OCI-LY1 (cell line): ENCODE data around the gene GNS.
"Not testable (repeated sequence)": the region's sequence is repeated elsewhere in the genome, so short reads cannot be mapped to it uniquely, and the experiment has no call there.

Source experiments
- H2AFZ ChIP-seq: fragments of 200-600 bp; sonication (generic), shearing (Covaris generic); 2 replicates; pipeline ENCODE4 v1.6.0; 2014; ENCODE audit warnings: antibody characterized with exemption, mild to moderate bottlenecking, low read length
- H3F3A ChIP-seq: fragments of 200-600 bp; sonication (generic), shearing (Covaris generic); 2 replicates; pipeline ENCODE4 v1.6.0; 2014; ENCODE audit warnings: mild to moderate bottlenecking, antibody characterized with exemption, low read length, moderate library complexity; ENCODE audit not compliant: insufficient read depth
- H3K27ac ChIP-seq: fragments of 200-600 bp; sonication (generic); 2 replicates; pipeline ENCODE4 v1.5.1; 2014; ENCODE audit warnings: low read length, mixed run types, mild to moderate bottlenecking, low read depth; ENCODE audit not compliant: poor library complexity, severe bottlenecking
- H3K27me3 ChIP-seq: fragments of 200-600 bp; sonication (generic); 2 replicates; pipeline ENCODE4 v1.6.0; 2014; ENCODE audit warnings: antibody characterized with exemption, mild to moderate bottlenecking, low read length, moderate library complexity; ENCODE audit not compliant: insufficient read depth
- H3K36me3 ChIP-seq: fragments of 200-600 bp; sonication (generic); 2 replicates; pipeline ENCODE4 v1.6.1; 2014; ENCODE audit warnings: mild to moderate bottlenecking, antibody characterized with exemption, low read length, moderate library complexity, mixed read lengths; ENCODE audit not compliant: insufficient read depth
- H3K4me1 ChIP-seq: fragments of 200-600 bp; sonication (generic); 2 replicates; pipeline ENCODE4 v1.5.1; 2014; ENCODE audit warnings: mild to moderate bottlenecking, low read length, moderate library complexity; ENCODE audit not compliant: insufficient read depth, severe bottlenecking
- H3K4me2 ChIP-seq: fragments of 200-600 bp; sonication (generic), shearing (Covaris generic); 2 replicates; pipeline ENCODE4 v1.6.1; 2014; ENCODE audit warnings: low read length
- H3K4me3 ChIP-seq: fragments of 200-600 bp; sonication (generic); 2 replicates; pipeline ENCODE4 v1.5.1; 2014; ENCODE audit warnings: low read length, low read depth, mild to moderate bottlenecking, mixed read lengths; ENCODE audit not compliant: poor library complexity, severe bottlenecking
- H3K79me2 ChIP-seq: fragments of 200-600 bp; shearing (Covaris generic); 2 replicates; pipeline ENCODE4 v1.6.1; 2016; ENCODE audit warnings: mixed run types, low read length, mixed read lengths; ENCODE audit not compliant: insufficient read depth
- H3K9ac ChIP-seq: fragments of 200-600 bp; sonication (generic), shearing (Covaris generic); 2 replicates; pipeline ENCODE4 v1.6.1; 2014; ENCODE audit warnings: mild to moderate bottlenecking, low read length, mixed read lengths
- H3K9me2 ChIP-seq: fragments of 200-600 bp; sonication (generic), shearing (Covaris generic); 2 replicates; pipeline ENCODE4 v1.6.1; 2014; ENCODE audit warnings: low read depth, mild to moderate bottlenecking, low read length, mixed read lengths
- H3K9me3 ChIP-seq: fragments of 200-600 bp; shearing (Covaris generic); 2 replicates; pipeline ENCODE4 v1.6.1; 2014; ENCODE audit warnings: low read length, mixed read lengths
- H4K20me1 ChIP-seq: fragments of 200-600 bp; sonication (generic), shearing (Covaris generic); 2 replicates; pipeline ENCODE4 v1.6.0; 2016; ENCODE audit warnings: mild to moderate bottlenecking, low read length; ENCODE audit not compliant: insufficient read depth
- EZH2 ChIP-seq: fragments of 200-600 bp; sonication (generic), shearing (Covaris generic); IDR thresholded peaks from 2 replicates; pipeline ENCODE4 v1.8.0; 2017; ENCODE audit warnings: borderline replicate concordance, mixed run types, mild to moderate bottlenecking, antibody characterized with exemption, low read length, moderate library complexity, mixed read lengths
- TF ChIP-seq, protein P1 (sequence below): fragments of 200-600 bp; sonication (generic), shearing (Covaris generic); IDR thresholded peaks from 2 replicates; pipeline ENCODE4 v1.5.1; 2017; ENCODE audit warnings: mild to moderate bottlenecking, antibody characterized with exemption, low read length, moderate library complexity, mixed read lengths

GNS gene

DNA sequence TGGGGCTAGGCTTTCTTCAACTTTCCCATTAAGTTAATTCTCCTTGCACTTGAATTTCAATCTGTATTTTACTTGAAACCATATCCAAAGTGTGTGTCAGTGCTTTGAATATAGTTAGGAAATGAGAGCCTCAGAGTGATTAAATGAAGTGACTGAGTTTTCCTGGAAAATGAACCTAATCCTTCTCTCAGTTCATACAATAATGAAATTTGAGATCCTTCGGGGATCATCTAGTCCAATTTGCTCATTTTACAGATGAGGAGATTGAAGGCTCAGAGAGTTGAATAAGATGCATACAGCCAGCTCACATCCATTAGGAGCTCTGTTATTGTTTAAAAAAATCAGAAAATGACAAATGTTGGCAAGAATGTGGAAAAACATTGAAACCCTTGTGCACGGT, 47.0 kb upstream of the GNS start:
- Histone ChIP-seq H3K4me3 (no peak overlapping the region), H3K27ac (no peak overlapping the region), H3K9ac (no peak overlapping the region), H3K4me1 (no peaks in the 10 kb centered on the region), H4K20me1 (no peaks in the 10 kb centered on the region), H3K27me3 (no peaks in the 10 kb centered on the region), H2AFZ (no peak overlapping the region), H3K4me2 (no peak overlapping the region), H3F3A (no peaks in the 10 kb centered on the region), H3K9me3 (no peaks in the 10 kb centered on the region), H3K79me2 (no peaks in the 10 kb centered on the region), H3K36me3 (no peaks in the 10 kb centered on the region), H3K9me2 (no peaks in the 10 kb centered on the region)
- TF ChIP-seq EZH2: no peak
- TF ChIP-seq, protein P1, sequence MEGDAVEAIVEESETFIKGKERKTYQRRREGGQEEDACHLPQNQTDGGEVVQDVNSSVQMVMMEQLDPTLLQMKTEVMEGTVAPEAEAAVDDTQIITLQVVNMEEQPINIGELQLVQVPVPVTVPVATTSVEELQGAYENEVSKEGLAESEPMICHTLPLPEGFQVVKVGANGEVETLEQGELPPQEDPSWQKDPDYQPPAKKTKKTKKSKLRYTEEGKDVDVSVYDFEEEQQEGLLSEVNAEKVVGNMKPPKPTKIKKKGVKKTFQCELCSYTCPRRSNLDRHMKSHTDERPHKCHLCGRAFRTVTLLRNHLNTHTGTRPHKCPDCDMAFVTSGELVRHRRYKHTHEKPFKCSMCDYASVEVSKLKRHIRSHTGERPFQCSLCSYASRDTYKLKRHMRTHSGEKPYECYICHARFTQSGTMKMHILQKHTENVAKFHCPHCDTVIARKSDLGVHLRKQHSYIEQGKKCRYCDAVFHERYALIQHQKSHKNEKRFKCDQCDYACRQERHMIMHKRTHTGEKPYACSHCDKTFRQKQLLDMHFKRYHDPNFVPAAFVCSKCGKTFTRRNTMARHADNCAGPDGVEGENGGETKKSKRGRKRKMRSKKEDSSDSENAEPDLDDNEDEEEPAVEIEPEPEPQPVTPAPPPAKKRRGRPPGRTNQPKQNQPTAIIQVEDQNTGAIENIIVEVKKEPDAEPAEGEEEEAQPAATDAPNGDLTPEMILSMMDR: no peak

DNA sequence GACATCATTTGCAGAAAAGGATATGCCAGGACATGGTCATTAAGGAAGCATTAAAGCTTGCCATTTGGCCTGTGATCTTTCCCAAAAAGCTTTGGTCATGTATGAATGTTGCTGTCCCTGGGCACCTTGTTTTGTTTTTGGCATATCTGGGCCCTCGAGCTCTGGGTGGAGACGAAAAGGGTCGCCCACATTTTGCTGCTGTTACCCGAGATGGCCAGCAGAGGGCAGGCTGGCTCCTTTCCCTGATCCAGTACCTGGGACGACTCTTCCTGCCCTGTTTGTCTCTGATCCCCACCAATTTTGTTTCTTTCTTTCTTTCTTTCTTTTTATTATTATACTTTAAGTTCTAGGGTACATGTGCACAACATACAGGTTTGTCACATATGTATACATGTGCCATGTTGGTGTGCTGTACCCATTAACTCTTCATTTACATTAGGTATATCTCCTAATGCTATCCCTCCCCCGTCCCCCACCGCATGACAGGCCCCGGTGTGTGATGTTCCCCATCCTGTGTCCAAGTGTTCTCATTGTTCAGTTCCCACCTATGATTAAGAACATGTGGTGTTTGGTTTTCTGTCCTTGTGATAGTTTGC, 43.1 kb upstream of the GNS start:
- H3K4me1 ChIP-seq: not testable (repeated sequence)

DNA sequence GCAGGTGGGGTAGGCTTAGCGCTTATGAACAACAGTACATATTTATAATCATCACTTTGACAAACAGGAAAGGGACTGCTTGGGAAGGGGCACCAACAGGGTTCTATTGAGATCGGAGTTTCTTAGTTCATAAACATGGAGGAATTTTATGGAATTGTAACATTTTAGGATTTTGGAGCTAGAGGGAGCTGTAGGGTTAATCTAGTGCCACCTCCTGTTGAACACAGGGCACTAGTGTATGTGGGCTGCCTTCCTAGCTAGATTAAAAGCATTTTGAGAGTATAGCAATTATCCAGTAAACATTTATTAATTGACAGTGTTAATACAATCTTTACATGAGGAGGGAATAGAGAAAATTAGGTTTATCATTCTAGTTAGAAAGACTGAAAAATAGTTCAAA, 42.2 kb upstream of the GNS start:
- Histone ChIP-seq H3K9ac (no peak overlapping the region), H3K4me3 (no peak overlapping the region), H3K27ac (no peak overlapping the region), H2AFZ (no peak overlapping the region), H3K9me2 (no peaks in the 10 kb centered on the region), H3K36me3 (no peaks in the 10 kb centered on the region), H3K27me3 (no peaks in the 10 kb centered on the region), H4K20me1 (no peaks in the 10 kb centered on the region), H3F3A (no peaks in the 10 kb centered on the region), H3K4me2 (no peak overlapping the region), H3K9me3 (no peaks in the 10 kb centered on the region), H3K79me2 (no peaks in the 10 kb centered on the region), H3K4me1 (no peaks in the 10 kb centered on the region)
- no peak for TF ChIP-seq EZH2
- TF ChIP-seq, protein P1: peak; percentile 21; the same call in 1 of the 2 replicates

More for the DNA sequence above, 43.1 kb upstream of the GNS start:
- not testable (repeated sequence) for H3K4me2 ChIP-seq, H2AFZ ChIP-seq, H4K20me1 ChIP-seq, H3K36me3 ChIP-seq, H3K9ac ChIP-seq, H3K27ac ChIP-seq, H3K27me3 ChIP-seq, H3K79me2 ChIP-seq, H3F3A ChIP-seq, H3K9me3 ChIP-seq, H3K9me2 ChIP-seq, H3K4me3 ChIP-seq
- TF ChIP-seq, protein P1: peak; percentile 68
